Prostate gland (tissue), 2 donors: ENCODE results near the gene ADAMTS14. TPM values are rescaled to one million over a fixed set of nuclear protein-coding genes. Genes with fewer than 3 reads are reported as not detected.

Experiments
- DNase-seq: peaks from one replicate; pipeline ENCODE4 v3.0.0-alpha.2; 2019; ENCODE audit warnings: low spot score
- H3K27ac ChIP-seq, 2 donors: fragments of 200-600 bp; sonication (generic); 2 replicates each; pipeline ENCODE4 v1.5.1; 2017 to 2019
- H3K27me3 ChIP-seq: fragments of 200-600 bp; sonication (generic); replicated peaks from 2 replicates; pipeline ENCODE4 v1.5.1; 2019; ENCODE audit not compliant: insufficient read depth
- H3K36me3 ChIP-seq, 2 donors: fragments of 200-600 bp; sonication (generic); 1 replicate in 1 of 2; 2 replicates in 1 of 2; pipeline versions ENCODE4 v1.5.1 to v1.8.1; 2017 to 2019
- H3K4me1 ChIP-seq: fragments of 200-600 bp; sonication (generic); replicated peaks from 2 replicates; pipeline ENCODE4 v1.5.1; 2019
- H3K4me3 ChIP-seq, 2 donors: fragments of 200-600 bp; sonication (generic); 2 replicates each; pipeline ENCODE4 v1.5.1; 2017 to 2019
- H3K9me3 ChIP-seq: fragments of 200-600 bp; sonication (generic); 2 replicates; pipeline ENCODE4 v1.5.1; 2017
- POLR2A ChIP-seq: fragments of 450-650 bp; IDR thresholded peaks from one replicate; pipeline ENCODE4 v1.6.1; 2016; ENCODE audit warnings: antibody characterized with exemption, mild to moderate bottlenecking
- POLR2AphosphoS5 ChIP-seq: sonication (generic); formaldehyde crosslinking; IDR thresholded peaks from one replicate; pipeline ENCODE4 v1.6.1; 2017; ENCODE audit warnings: antibody characterized with exemption
- WGBS: methylation state at CpG from one replicate; pipeline ENCODE4 v1.1.5; 2018; 5-methylcytosine and 5-hydroxymethylcytosine counted together
- intact Hi-C: fragments of 100-400 bp; cut with DNase I; formaldehyde crosslinking; loops from one replicate; pipeline ENCODE4 v1.14.2; 2022
- total RNA-seq, 2 donors: library from RNA; depleted of rRNA; stranded (reverse); fragments of >200 nt; gene quantifications; one replicate each; pipeline ENCODE4 v1.1.0, GENCODE V29; 2016
- TF ChIP-seq, protein P1 (sequence below), 4 experiments: fragments of 200-600 bp in 2 of 4; fragments of 450-650 bp in 2 of 4; sonication (generic) in 2 of 4; IDR thresholded peaks; 1 replicate in 3 of 4; 2 replicates in 1 of 4; pipeline ENCODE4 v1.5.1; 2016 to 2019; ENCODE audit warnings: antibody characterized with exemption in 4 of 4, mild to moderate bottlenecking in 2 of 4, moderate library complexity in 2 of 4

ADAMTS14 gene
- total RNA-seq, 2 donors from 2014 or later, result 0.28 TPM; not detected in 1

- no peak for DNase-seq
- intact Hi-C loops, result no loop called here
- WGBS, result 68% methylated on average over 2 of the region's 2 CpGs
Observed at GRCh38 chr10:70681731-70682005, 9.4 kb downstream of the ADAMTS14 start.

GRCh38 chr10:70682920-70683600, 10.8 kb downstream of the ADAMTS14 start:
- DNase-seq, result no peak
- WGBS, result 78% methylated on average over 20 of the region's 20 CpGs
- Histone ChIP-seq H3K9me3 (no peaks in the 10 kb centered on the region), H3K36me3 (no peaks in the 10 kb centered on the region), H3K27me3 (no peaks in the 10 kb centered on the region), H3K27ac (no peak overlapping the region), H3K4me1 (no peaks in the 10 kb centered on the region), H3K4me3 (no peak overlapping the region)
- TF ChIP-seq POLR2AphosphoS5, result no peak
- TF ChIP-seq, protein P1, sequence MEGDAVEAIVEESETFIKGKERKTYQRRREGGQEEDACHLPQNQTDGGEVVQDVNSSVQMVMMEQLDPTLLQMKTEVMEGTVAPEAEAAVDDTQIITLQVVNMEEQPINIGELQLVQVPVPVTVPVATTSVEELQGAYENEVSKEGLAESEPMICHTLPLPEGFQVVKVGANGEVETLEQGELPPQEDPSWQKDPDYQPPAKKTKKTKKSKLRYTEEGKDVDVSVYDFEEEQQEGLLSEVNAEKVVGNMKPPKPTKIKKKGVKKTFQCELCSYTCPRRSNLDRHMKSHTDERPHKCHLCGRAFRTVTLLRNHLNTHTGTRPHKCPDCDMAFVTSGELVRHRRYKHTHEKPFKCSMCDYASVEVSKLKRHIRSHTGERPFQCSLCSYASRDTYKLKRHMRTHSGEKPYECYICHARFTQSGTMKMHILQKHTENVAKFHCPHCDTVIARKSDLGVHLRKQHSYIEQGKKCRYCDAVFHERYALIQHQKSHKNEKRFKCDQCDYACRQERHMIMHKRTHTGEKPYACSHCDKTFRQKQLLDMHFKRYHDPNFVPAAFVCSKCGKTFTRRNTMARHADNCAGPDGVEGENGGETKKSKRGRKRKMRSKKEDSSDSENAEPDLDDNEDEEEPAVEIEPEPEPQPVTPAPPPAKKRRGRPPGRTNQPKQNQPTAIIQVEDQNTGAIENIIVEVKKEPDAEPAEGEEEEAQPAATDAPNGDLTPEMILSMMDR (IDR thresholded peaks at IDR 0.05), result no peak
- TF ChIP-seq POLR2A, result no peak
- intact Hi-C loops, result no loop called here

More at GRCh38 chr10:70681731-70682005, 9.4 kb downstream of the ADAMTS14 start:
- H3K36me3 ChIP-seq, result no peaks in the 10 kb centered on the region
- H3K4me1 ChIP-seq, result no peaks in the 10 kb centered on the region
- no peaks in the 10 kb centered on the region for H3K27me3 ChIP-seq
- no peaks in the 10 kb centered on the region for H3K9me3 ChIP-seq
- TF ChIP-seq, protein P1 (IDR thresholded peaks at IDR 0.05), result no peak
- TF ChIP-seq POLR2A, result no peak
- no peak for TF ChIP-seq POLR2AphosphoS5
- H3K27ac ChIP-seq, result no peak overlapping the region
- H3K4me3 ChIP-seq, result no peak overlapping the region

DNA sequence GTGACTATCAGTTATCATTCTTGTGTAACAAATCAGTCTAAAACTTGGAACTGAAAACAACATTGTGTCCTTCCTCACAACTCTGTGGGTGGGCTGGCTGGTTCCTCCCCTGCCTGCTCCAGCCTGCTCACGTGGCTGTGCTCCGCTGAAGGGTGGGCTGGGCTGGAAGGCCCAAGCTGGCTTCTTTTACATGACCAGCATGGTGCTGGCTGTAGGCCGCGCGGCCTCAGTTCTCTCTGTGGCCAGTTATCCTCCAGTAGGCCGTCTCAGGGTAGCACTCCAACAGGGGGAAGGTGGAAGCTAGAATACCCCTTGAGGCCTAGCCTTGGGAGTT, 11.3 kb downstream of the ADAMTS14 start:
- intact Hi-C loops, result no loop called here
- TF ChIP-seq POLR2A (no peak), POLR2AphosphoS5 (no peak)
- TF ChIP-seq, protein P1 (IDR thresholded peaks at IDR 0.05), result no peak
- Histone ChIP-seq H3K9me3 (no peaks in the 10 kb centered on the region), H3K36me3 (no peaks in the 10 kb centered on the region), H3K4me3 (no peak overlapping the region), H3K27me3 (no peaks in the 10 kb centered on the region), H3K27ac (no peak overlapping the region), H3K4me1 (no peaks in the 10 kb centered on the region)
- DNase-seq, result no peak
- WGBS, result 71% methylated on average over 6 of the region's 6 CpGs

- Histone ChIP-seq H3K27ac (no peak overlapping the region), H3K36me3 (no peaks in the 10 kb centered on the region), H3K9me3 (no peaks in the 10 kb centered on the region), H3K4me3 (no peak overlapping the region), H3K27me3 (no peaks in the 10 kb centered on the region), H3K4me1 (no peaks in the 10 kb centered on the region)
- intact Hi-C loops, result no loop called here
- WGBS, result 95% methylated on average over 5 of the region's 5 CpGs
- TF ChIP-seq POLR2A, result no peak
- TF ChIP-seq, protein P1 (IDR thresholded peaks at IDR 0.05), result no peak
- TF ChIP-seq POLR2AphosphoS5, result no peak
- DNase-seq, result no peak
Observed at GRCh38 chr10:70683940-70684339, 11.6 kb downstream of the ADAMTS14 start.

GRCh38 chr10:70684374-70684773, 12.1 kb downstream of the ADAMTS14 start:
- intact Hi-C loops, result no loop called here
- Histone ChIP-seq H3K9me3 (no peaks in the 10 kb centered on the region), H3K27me3 (no peaks in the 10 kb centered on the region), H3K36me3 (no peaks in the 10 kb centered on the region), H3K4me1 (no peaks in the 10 kb centered on the region), H3K27ac (no peak overlapping the region), H3K4me3 (no peak overlapping the region)
- TF ChIP-seq, protein P1 (IDR thresholded peaks at IDR 0.05), result no peak
- TF ChIP-seq POLR2A (no peak), POLR2AphosphoS5 (no peak)
- 91% methylated on average over 3 of the region's 3 CpGs for WGBS
- DNase-seq, result no peak
